GM19328 (cell line): ENCODE results near the gene GALNT15.

Source experiments
- ATAC-seq: cut with Tn5 transposase; IDR thresholded peaks from one replicate; pipeline ENCODE4 v1.9.1; 2021; ENCODE audit warnings: mild to moderate bottlenecking, moderate library complexity; ENCODE audit not compliant: unreplicated experiment

The GALNT15 gene

DNA sequence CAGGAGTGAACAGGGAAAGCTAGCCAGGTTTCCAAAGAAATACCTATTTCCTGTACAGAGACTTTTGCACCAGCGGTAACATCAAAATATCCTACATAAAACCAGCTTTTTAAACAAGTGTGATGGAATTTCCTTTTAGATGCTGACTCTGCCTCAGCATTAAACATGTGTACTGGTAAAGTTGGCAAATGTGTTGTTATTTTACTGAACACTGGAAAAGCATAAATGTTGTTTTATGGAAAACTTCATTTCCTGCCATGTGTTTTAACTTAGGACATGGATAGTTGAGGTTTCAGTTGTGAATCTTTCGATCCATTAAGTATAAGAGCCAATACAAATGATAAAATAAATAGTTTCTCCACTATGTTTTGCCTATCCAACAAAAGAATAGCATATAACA lies 106.2 kb downstream of the GALNT15 start:
- ATAC-seq, result no peak
